HCT116 (cell line): ENCODE measurements around the gene UBE2L3.

Source experiments
- JUND ChIP-seq: IDR thresholded peaks from 2 replicates; pipeline ENCODE4 v1.6.1; 2012
- TF ChIP-seq, protein P1 (sequence below), 3 experiments: fragments of 200-600 bp in 1 of 3; sonication (generic) in 1 of 3; IDR thresholded peaks in 2 of 3; conservative IDR thresholded peaks in 1 of 3; 2 replicates each; pipeline ENCODE4 v1.5.1; 2012 to 2017; ENCODE audit warnings: low read depth in 2 of 3, low read length in 2 of 3, antibody characterized with exemption in 1 of 3, borderline replicate concordance in 1 of 3, control low read depth in 1 of 3, mild to moderate bottlenecking in 1 of 3, mixed read lengths in 1 of 3, mixed run types in 1 of 3, moderate library complexity in 1 of 3; ENCODE audit not compliant: insufficient read depth in 1 of 3

DNA sequence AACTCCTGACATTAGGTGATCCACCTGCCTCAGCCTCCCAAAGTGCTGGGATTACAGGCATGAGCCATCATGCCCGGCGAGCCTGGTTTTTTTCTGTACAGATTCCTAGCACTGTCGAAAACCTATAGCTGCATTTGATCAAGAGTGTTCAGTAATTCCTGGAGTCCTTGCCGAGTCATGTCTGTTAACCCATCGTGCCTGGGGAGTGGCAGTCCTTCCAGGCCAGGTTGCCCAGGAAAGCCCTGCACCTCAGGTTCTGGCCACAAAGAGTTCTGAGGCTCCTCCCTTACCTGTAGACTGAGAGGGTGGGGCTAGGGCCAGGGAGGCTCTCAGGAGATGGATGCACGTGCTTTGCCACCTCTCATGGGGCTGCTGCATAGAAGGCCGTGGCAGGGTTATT, 45.3 kb downstream of the UBE2L3 start:
- TF ChIP-seq JUND: no peak
- TF ChIP-seq, protein P1, sequence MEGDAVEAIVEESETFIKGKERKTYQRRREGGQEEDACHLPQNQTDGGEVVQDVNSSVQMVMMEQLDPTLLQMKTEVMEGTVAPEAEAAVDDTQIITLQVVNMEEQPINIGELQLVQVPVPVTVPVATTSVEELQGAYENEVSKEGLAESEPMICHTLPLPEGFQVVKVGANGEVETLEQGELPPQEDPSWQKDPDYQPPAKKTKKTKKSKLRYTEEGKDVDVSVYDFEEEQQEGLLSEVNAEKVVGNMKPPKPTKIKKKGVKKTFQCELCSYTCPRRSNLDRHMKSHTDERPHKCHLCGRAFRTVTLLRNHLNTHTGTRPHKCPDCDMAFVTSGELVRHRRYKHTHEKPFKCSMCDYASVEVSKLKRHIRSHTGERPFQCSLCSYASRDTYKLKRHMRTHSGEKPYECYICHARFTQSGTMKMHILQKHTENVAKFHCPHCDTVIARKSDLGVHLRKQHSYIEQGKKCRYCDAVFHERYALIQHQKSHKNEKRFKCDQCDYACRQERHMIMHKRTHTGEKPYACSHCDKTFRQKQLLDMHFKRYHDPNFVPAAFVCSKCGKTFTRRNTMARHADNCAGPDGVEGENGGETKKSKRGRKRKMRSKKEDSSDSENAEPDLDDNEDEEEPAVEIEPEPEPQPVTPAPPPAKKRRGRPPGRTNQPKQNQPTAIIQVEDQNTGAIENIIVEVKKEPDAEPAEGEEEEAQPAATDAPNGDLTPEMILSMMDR (IDR thresholded peaks at IDR 0.05 in 2 of 3, conservative IDR thresholded peaks at IDR 0.05 in 1 of 3; ENCODE audit: borderline replicate concordance in 1 of 3, insufficient read depth in 1 of 3, low read depth in 2 of 3, low read length in 2 of 3): no peak
